HepG2 (cell line): Measurements from ENCODE around the gene RBCK1. TPM values are rescaled to one million over a fixed set of nuclear protein-coding genes. Genes with fewer than 3 reads are reported as not detected.

Experiments used
- AFF4 ChIP-seq: sonication (generic); formaldehyde crosslinking; IDR thresholded peaks from 2 replicates; pipeline ENCODE4 v1.4.0; 2020; ENCODE audit warnings: missing genetic modification reagents
- ARID2 ChIP-seq: sonication (generic); formaldehyde crosslinking; IDR thresholded peaks from 2 replicates; pipeline ENCODE4 v1.8.1; 2022; ENCODE audit warnings: mild to moderate bottlenecking, missing genetic modification reagents, borderline replicate concordance
- ELF1 ChIP-seq: sonication (generic); formaldehyde crosslinking; IDR thresholded peaks from 2 replicates; pipeline ENCODE4 v1.4.0; 2020; ENCODE audit warnings: missing genetic modification reagents
- GPN1 ChIP-seq: sonication (generic); formaldehyde crosslinking; IDR thresholded peaks from 2 replicates; pipeline ENCODE4 v1.5.1; 2020; ENCODE audit warnings: missing genetic modification reagents, borderline replicate concordance
- KLF12 ChIP-seq: sonication (generic); formaldehyde crosslinking; IDR thresholded peaks from 2 replicates; pipeline ENCODE4 v1.4.0; 2020; ENCODE audit warnings: missing genetic modification reagents, borderline replicate concordance
- MED8 ChIP-seq: sonication (generic); formaldehyde crosslinking; IDR thresholded peaks from 2 replicates; pipeline ENCODE4 v1.8.1; 2023; ENCODE audit warnings: mild to moderate bottlenecking, missing genetic modification reagents; ENCODE audit not compliant: insufficient replicate concordance
- NCOA5 ChIP-seq: sonication (generic); formaldehyde crosslinking; IDR thresholded peaks from 2 replicates; pipeline ENCODE4 v1.4.0; 2020; ENCODE audit warnings: missing genetic modification reagents
- PAF1 ChIP-seq: IDR thresholded peaks from 2 replicates; pipeline ENCODE4 v1.6.1; 2016; ENCODE audit warnings: missing genetic modification reagents, missing compliant biosample characterization
- THAP8 ChIP-seq: sonication (generic); formaldehyde crosslinking; IDR thresholded peaks from 2 replicates; pipeline ENCODE4 v1.5.1; 2020; ENCODE audit warnings: missing genetic modification reagents, mild to moderate bottlenecking, borderline replicate concordance
- ZBED4 ChIP-seq: sonication (generic); formaldehyde crosslinking; IDR thresholded peaks from 2 replicates; pipeline ENCODE4 v1.4.0; 2020; ENCODE audit warnings: missing genetic modification reagents, borderline replicate concordance
- ZHX1 ChIP-seq: sonication (generic); formaldehyde crosslinking; IDR thresholded peaks from 2 replicates; pipeline ENCODE4 v1.8.1; 2022; ENCODE audit warnings: low read depth, mild to moderate bottlenecking, missing genetic modification reagents
- ZMAT5 ChIP-seq: sonication (generic); formaldehyde crosslinking; IDR thresholded peaks from 2 replicates; pipeline ENCODE4 v1.5.0; 2020; ENCODE audit warnings: mild to moderate bottlenecking, low read depth, missing genetic modification reagents, borderline replicate concordance
- ZNF503 ChIP-seq: sonication (generic); formaldehyde crosslinking; IDR thresholded peaks from 2 replicates; pipeline ENCODE4 v1.4.0; 2020; ENCODE audit warnings: missing genetic modification reagents
- ZNF562 ChIP-seq: sonication (generic); formaldehyde crosslinking; IDR thresholded peaks from 2 replicates; pipeline ENCODE4 v1.8.0; 2022; ENCODE audit warnings: missing genetic modification reagents, borderline replicate concordance
- polyA plus RNA-seq, 8 experiments: library from polyadenylated mRNA; depleted of rRNA in 3 of 8; stranded (reverse) in 7 of 8; unstranded in 1 of 8; fragments of >200 nt; fragmentation: Illumina TruSeq in 4 of 8; extraction: Trizol in 4 of 8; gene quantifications; 2 replicates each; pipeline versions ENCODE4 v1.2.1 to v1.2.3, GENCODE V29; 2011 to 2016; ENCODE audit warnings: low read depth in 4 of 8, missing spikeins in 1 of 8, mixed read lengths in 1 of 8; ENCODE audit not compliant: insufficient read depth in 1 of 8
- total RNA-seq, 5 experiments: library from RNA; depleted of rRNA; stranded (reverse); fragments of >200 nt; fragmentation: Illumina TruSeq; extraction: Trizol; gene quantifications; 2 replicates each; pipeline ENCODE4 v1.2.3, GENCODE V29; 2016; ENCODE audit warnings: low read depth in 1 of 5

RBCK1 gene
- total and polyA plus RNA-seq, 2 of the 13 experiments (the other 11 are each of a cell fraction or from before 2014, with no cell fraction given), result 149 to 215 TPM

GRCh38 chr20:380763-381580 is 27.1 kb upstream of the RBCK1 start (continued):
- TF ChIP-seq AFF4 (CRISPR knock-in tag) (peak; percentile 86), ZBED4 (CRISPR knock-in tag) (peak; percentile 89), ZNF562 (CRISPR knock-in tag) (no peak), KLF12 (peak; percentile 96), GPN1 (CRISPR knock-in tag) (no peak), ARID2 (CRISPR knock-in tag) (peak; percentile 91), THAP8 (CRISPR knock-in tag) (no peak), PAF1 (CRISPR knock-in tag) (no peak), ZHX1 (no peak), ZNF503 (peak; percentile 70), NCOA5 (CRISPR knock-in tag) (peak; percentile 72; the same call in 1 of the 2 replicates), ZMAT5 (CRISPR knock-in tag) (no peak), ELF1 (CRISPR knock-in tag) (peak; percentile 25; the same call in 1 of the 2 replicates), MED8 (CRISPR knock-in tag) (peak; percentile 86)
